ENCODE data around the gene CREM. TPM values are rescaled to one million over a fixed set of nuclear protein-coding genes. Genes with fewer than 3 reads are reported as not detected.

CREM gene
- total and polyA plus RNA-seq, 2 of the 8 experiments (the other 6 are each of a cell fraction or from before 2014, with no cell fraction given), result 18.7 to 21.9 TPM

- TF ChIP-seq, protein P1, sequence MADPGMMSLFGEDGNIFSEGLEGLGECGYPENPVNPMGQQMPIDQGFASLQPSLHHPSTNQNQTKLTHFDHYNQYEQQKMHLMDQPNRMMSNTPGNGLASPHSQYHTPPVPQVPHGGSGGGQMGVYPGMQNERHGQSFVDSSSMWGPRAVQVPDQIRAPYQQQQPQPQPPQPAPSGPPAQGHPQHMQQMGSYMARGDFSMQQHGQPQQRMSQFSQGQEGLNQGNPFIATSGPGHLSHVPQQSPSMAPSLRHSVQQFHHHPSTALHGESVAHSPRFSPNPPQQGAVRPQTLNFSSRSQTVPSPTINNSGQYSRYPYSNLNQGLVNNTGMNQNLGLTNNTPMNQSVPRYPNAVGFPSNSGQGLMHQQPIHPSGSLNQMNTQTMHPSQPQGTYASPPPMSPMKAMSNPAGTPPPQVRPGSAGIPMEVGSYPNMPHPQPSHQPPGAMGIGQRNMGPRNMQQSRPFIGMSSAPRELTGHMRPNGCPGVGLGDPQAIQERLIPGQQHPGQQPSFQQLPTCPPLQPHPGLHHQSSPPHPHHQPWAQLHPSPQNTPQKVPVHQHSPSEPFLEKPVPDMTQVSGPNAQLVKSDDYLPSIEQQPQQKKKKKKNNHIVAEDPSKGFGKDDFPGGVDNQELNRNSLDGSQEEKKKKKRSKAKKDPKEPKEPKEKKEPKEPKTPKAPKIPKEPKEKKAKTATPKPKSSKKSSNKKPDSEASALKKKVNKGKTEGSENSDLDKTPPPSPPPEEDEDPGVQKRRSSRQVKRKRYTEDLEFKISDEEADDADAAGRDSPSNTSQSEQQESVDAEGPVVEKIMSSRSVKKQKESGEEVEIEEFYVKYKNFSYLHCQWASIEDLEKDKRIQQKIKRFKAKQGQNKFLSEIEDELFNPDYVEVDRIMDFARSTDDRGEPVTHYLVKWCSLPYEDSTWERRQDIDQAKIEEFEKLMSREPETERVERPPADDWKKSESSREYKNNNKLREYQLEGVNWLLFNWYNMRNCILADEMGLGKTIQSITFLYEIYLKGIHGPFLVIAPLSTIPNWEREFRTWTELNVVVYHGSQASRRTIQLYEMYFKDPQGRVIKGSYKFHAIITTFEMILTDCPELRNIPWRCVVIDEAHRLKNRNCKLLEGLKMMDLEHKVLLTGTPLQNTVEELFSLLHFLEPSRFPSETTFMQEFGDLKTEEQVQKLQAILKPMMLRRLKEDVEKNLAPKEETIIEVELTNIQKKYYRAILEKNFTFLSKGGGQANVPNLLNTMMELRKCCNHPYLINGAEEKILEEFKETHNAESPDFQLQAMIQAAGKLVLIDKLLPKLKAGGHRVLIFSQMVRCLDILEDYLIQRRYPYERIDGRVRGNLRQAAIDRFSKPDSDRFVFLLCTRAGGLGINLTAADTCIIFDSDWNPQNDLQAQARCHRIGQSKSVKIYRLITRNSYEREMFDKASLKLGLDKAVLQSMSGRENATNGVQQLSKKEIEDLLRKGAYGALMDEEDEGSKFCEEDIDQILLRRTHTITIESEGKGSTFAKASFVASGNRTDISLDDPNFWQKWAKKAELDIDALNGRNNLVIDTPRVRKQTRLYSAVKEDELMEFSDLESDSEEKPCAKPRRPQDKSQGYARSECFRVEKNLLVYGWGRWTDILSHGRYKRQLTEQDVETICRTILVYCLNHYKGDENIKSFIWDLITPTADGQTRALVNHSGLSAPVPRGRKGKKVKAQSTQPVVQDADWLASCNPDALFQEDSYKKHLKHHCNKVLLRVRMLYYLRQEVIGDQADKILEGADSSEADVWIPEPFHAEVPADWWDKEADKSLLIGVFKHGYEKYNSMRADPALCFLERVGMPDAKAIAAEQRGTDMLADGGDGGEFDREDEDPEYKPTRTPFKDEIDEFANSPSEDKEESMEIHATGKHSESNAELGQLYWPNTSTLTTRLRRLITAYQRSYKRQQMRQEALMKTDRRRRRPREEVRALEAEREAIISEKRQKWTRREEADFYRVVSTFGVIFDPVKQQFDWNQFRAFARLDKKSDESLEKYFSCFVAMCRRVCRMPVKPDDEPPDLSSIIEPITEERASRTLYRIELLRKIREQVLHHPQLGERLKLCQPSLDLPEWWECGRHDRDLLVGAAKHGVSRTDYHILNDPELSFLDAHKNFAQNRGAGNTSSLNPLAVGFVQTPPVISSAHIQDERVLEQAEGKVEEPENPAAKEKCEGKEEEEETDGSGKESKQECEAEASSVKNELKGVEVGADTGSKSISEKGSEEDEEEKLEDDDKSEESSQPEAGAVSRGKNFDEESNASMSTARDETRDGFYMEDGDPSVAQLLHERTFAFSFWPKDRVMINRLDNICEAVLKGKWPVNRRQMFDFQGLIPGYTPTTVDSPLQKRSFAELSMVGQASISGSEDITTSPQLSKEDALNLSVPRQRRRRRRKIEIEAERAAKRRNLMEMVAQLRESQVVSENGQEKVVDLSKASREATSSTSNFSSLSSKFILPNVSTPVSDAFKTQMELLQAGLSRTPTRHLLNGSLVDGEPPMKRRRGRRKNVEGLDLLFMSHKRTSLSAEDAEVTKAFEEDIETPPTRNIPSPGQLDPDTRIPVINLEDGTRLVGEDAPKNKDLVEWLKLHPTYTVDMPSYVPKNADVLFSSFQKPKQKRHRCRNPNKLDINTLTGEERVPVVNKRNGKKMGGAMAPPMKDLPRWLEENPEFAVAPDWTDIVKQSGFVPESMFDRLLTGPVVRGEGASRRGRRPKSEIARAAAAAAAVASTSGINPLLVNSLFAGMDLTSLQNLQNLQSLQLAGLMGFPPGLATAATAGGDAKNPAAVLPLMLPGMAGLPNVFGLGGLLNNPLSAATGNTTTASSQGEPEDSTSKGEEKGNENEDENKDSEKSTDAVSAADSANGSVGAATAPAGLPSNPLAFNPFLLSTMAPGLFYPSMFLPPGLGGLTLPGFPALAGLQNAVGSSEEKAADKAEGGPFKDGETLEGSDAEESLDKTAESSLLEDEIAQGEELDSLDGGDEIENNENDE (IDR thresholded peaks at IDR 0.05; ENCODE audit: insufficient replicate concordance, low read length), result no peak
- TF ChIP-seq GTF2F1 (IDR thresholded peaks at IDR 0.05; ENCODE audit: borderline replicate concordance, low read depth, low read length), result no peak
- no peak for TF ChIP-seq SP2 (IDR thresholded peaks at IDR 0.05; ENCODE audit: low read length)
- TF ChIP-seq SIX5 (IDR thresholded peaks at IDR 0.05; ENCODE audit: low read depth, low read length), result no peak
- no peak for TF ChIP-seq ASH2L (IDR thresholded peaks at IDR 0.05; ENCODE audit: low read length)
- TF ChIP-seq HDAC2 (IDR thresholded peaks at IDR 0.05; ENCODE audit: borderline replicate concordance in 1 of 2, low read depth in 2 of 2, low read length in 2 of 2), result no peak
- no peak for TF ChIP-seq YY1 (IDR thresholded peaks at IDR 0.05; ENCODE audit: low read depth, low read length)
- no peak for TF ChIP-seq ATF2 (IDR thresholded peaks at IDR 0.05; ENCODE audit: low read length)
- no peak for TF ChIP-seq JUN (IDR thresholded peaks at IDR 0.05; ENCODE audit: low read depth, low read length)
- TF ChIP-seq SUZ12 (IDR thresholded peaks at IDR 0.05; ENCODE audit: low read length), result no peak
- no peak for TF ChIP-seq POLR2AphosphoS5 (IDR thresholded peaks at IDR 0.05; ENCODE audit: low read depth, low read length)
Observed at GRCh38 chr10:35178331-35178730, 51.7 kb downstream of the CREM start (continued).
